Renal cortex interstitium (tissue), 11 donors: ENCODE data around the gene TAPBP. TPM values are rescaled to one million over a fixed set of nuclear protein-coding genes. Genes with fewer than 3 reads are reported as not detected.

Experiments
- DNase-seq, 11 donors: peaks; one replicate each; pipeline ENCODE4 v3.0.0-alpha.2; 2013; ENCODE audit warnings: low read depth in 9 of 11, low spot score in 4 of 11; ENCODE audit errors: extremely low read depth in 1 of 11
- polyA plus RNA-seq, 3 donors: library from polyadenylated mRNA; unstranded; fragments of 120-200 nt; gene quantifications; one replicate each; pipeline ENCODE4 v1.2.1, GENCODE V29; 2013; ENCODE audit not compliant: insufficient read length in 3 of 3

Gene TAPBP
- polyA plus RNA-seq, 3 donors: 33.7 to 47.7 (median 34.5) TPM

DNA sequence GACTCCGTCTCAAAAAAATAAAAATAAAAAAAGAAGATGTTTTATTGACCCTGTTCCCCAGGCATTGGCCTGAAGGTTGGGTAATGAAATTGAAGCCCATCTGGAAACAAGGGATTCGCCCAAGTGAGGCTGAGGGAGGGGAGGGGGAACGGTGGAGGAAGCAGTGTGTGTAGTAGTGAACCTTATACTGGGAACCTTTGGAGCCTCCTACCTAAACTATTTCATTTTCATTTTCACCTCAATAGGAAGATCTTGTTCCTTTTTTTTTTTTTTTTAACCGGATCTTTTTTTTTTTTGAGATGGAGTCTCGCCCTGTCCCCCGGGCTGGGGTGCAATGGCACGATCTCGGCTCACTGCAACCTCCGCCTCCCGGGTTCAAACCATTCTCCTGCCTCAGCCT lies 16.9 kb upstream of the TAPBP start:
- no peak for DNase-seq

- no peak for DNase-seq
These were observed 15.2 kb upstream of the TAPBP start for GRCh38 chr6:33329058-33329457.

GRCh38 chr6:33324125-33324524 lies 10.2 kb upstream of the TAPBP start:
- no peak for DNase-seq

DNA sequence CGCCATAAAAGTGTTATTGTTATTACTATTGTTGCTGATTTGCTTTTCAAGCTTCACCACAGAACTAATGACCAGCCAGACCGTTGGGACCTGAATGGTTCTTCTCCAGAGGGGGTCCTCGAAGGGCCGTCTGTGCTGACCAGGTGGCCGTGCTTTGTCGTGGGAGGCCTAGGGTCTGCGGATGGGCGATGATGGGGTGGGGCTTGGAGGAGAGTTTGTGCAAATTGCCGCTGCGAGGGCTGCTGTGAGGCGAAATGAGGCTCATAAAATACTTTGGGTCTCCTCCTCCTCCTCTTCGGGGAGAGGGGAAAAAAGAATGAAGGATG lies 9.7 kb upstream of the TAPBP start:
- peak in 1 of 11 donors; percentile 35 for DNase-seq

DNA sequence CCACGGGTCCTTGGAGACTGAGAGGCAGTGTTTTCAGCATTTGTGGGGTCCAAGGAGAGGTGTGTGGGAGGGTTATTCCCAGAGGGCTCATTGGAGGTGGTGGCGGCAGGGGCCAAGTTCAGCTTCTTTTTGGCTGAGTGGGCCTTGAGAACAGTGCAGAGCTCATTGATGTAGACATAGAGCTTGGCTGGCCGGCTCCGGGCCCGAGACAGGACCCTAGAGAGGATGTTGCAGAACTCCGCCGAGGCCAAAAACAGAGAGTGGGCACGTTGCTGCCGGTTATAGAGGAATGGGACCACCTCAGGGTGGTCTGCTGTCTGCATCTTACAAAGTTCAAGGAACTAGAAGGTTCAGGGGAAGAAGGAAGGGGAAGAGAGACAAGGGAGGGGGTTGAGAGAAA lies 7.3 kb upstream of the TAPBP start:
- DNase-seq: no peak

DNA sequence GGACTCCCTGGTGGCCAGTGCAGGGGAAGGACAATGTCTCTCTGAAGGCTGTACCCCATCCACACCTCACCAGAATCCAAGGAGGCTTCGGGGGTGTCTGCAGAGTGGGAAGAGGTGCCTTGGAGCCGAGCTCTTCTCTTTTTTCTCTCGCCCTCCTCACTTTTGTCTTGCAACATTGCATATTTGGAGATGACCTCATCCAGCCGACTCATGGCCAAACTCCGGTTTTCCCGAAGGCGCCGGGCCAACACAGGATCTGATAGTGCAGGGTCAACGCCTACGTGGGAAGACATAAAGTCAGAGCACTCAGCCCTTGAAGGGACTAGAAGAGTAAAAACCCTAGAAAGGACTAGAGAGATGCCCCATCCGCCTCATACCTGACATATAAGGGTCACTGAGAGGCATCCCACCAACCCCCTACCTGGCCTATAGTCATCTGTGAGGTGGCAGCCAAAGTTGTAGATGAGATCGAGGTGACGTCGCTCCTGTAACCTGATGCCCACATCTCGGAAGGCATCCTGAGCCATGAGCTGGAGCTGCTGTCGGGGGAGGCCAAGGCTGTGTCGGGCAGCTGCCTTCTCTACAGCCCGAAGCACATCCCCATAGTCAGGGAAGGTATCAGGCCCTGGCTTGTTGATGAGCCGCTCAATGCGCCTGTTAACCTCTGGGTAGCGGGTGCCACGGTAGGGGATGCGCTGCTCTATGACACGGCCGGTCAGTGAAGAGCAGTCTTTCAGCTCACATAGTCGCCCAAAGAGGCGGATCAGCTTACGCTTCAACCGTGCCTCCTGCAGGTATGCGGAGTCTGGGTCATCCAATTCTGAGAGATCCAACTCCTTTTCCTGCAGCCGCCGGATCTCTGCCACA lies 6.7 kb upstream of the TAPBP start:
- no peak for DNase-seq

DNA sequence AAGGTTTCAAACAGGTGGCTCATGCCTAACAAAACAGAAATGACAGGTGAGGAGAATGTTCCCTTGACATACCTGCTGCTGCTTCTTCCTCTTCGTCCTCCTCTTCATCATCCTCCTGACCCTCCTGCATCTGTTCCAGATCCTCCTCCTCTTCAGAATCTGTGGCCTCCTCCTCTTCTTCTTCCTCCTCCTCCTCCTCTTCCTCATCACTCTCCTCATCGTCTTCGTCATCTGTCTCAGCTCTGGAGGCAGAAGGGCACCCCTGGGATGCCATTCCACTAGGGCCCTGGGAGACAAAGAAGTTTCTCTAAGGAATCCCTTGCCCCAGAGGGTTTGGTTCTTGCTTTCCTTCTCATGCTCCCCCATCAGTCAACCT lies 6.0 kb upstream of the TAPBP start:
- no peak for DNase-seq

- no peak for DNase-seq
These were observed 4.7 kb upstream of the TAPBP start for GRCh38 chr6:33318426-33319073.

DNA sequence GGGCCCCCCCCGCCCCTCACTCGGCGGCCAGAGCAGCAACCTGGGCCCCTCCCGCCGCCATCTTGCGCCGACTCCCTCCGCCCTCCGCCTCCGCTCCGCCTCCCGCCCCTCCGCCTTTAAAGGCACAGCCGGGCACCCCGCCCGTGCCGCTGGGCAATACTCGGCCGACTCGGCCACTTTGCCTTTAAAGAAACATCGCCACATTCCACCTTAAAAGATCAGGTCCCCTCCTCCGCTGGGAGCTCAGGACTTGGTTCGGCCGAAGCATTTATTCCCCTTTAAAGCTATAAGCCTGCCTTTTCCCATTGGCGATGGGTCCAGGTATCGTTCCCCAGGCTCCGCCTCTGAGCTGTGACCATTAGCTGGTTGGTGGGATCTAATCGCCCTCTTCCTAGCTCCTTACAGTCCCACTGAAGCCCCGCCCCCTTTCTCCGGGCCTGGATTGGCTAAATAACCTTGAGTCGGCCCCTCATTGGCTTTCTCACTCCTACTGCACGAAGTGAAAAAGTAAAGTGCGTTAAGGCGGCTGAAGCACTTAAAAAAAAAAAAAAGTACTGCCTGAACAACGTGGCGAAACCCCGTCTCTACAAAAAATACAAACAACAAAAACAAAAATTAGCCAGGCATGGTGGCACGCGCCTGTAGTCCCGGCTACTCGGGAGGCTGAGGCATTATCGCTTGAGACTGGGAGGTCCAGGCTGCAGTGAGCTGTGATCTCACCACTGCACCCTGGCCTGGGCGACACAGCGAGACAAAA lies 4.0 kb upstream of the TAPBP start, which contains the start of gene ZBTB22:
Gene ZBTB22, minus strand, starts transcription at position 76 of the 757 bp plus-strand sequence. CDS start 828 bp downstream, outside the sequence.
- DNase-seq: peak; percentile 96 to 100 (median 99)

DNA sequence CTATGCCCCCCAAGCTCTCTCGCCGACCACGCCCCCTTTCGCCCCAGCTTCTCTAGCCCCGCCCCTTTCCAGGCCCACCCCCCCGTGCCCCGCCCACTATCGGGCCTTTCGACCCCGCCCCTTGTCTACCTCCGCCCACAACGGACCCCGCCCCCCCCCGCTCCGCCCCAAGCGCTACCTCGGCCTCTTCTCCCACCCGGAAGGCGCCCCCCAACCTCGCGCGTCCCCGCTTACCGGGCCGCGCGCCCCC lies 3.5 kb upstream of the TAPBP start:
- peak in 1 of 11 donors; percentile 16 for DNase-seq

- no peak for DNase-seq
These were observed 2.9 kb upstream of the TAPBP start for GRCh38 chr6:33316603-33317418.

DNA sequence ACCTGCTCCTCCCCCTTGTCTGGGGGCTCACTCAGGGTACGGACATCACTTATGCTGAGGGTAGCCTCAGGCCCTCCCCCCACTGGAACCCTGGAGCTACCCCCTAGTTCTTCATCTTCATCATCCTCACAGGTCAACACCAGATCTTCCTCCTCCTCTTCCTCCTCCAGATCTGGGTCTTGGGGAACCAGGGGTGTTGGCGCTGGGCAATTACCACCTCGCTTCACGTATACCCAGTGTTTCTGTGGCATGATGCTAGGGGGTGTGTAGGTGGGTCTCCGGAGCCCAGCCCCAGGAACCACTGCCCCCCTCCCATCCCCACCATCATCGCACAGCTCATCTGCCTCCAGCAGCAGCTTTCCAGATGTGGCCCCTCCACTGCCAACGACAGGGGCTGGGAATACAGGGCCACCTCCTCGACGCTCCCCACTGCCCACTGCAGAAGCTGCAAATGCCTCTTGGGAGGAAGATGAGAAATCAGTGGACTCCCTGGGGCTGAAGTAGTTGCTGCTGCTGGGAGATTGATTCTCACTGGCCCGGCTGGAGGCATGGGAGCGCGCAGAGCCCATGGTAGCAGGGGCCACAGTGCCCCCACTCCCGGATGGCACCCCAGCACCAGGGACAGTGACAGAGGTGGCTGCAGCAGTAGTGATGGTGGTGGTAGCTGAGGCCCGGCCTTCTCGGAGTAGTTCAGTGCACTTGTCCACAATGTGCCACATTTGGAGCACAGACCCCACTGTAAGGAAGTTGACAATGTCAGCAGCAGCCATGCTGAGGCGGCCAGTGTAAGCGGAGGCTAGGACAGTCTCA lies 2.1 kb upstream of the TAPBP start:
- no peak for DNase-seq

DNA sequence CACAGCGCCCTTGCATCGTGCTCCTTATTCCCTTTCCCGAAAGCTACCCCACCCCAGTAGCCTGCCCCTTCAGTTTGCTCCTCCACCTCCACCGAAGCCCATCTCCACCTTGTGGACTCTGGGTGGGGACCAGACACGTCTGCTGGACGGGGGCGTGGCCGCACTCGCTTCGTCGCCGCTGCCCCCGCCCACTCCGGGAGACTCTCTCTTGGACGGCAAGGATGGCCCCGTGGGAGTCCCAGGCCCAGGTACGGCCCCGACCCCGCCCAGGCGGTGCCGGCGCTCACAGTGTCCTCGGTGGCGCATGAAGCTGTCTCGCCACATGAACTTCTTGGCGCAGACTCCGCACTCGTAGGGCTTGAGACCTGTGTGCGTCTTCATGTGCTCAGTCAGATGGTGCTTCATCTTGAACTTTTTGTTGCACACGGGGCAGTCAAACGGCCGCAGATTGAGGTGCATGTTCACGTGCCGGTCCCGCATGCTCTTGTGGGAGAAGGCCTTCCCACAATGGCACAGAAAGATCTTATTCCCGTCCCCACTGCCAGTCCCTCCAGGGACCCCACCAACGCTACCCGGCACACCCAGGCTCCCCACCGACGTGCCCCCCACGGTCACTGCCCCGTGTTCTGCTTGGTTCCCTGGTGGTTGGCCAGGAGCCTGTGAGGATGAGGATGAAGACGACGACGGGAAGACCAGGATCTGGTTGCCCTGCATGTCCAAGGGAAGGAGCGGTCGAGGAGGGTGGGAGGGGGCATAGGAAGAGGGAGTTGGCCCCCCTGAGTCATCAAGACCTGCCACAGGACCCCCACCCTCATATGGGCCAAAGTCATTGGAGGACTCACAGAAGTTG lies 1.3 kb upstream of the TAPBP start:
- DNase-seq: no peak

DNA sequence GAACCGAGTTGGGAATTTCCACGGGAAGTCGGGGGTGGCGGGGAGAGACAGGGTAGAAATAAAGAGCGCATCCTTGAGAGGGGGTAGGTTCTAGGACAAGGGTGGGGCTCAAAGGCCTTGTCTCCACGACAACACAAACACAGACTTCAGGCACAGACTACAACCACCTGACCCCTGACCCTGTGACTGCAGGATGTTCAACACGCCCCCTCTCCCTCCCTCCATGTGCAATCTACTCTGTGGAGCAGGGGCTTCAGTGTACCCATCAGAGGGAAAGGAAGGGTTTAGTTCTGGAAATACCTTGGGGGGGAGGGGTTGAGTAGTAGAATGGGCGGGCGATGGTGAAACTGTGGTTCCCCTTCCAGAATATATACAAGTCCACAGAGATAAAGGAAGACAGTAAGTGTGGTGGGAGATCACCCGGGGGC lies 651 bp upstream of the TAPBP start:
- DNase-seq: peak in 3 of 11 donors; percentile 60 to 73 (median 69)

DNA sequence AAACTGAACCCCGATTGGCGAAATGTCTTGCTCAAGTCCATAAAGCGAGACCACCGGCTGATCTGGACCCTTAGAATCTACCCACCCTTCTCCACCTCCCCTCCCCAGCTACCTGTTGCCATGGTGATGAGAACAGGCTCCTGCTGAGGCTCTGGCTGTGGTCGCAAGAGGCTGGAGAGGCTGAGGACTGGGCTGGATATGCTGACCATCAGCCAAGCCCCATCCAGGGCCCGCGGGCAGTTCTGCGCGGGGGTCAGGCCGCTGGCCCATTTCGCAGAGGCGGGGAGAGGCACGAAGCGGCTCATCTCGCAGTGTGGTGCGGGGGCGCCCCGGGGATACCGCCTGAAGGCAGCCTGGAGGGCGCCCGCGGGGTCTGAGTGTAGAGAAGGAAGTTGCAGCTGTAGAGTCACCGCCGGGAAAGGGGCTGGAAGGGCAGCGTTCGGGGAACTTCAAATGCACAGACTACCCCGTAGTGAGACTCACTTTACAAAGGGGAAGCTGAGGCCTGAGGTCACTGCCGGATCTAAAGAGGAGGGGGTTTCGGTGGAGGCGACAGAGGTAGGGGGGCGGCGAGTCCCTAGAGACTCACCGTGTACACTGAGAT lies 671 bp downstream of the TAPBP start:
- DNase-seq: peak in 1 of 11 donors; percentile 18

DNA sequence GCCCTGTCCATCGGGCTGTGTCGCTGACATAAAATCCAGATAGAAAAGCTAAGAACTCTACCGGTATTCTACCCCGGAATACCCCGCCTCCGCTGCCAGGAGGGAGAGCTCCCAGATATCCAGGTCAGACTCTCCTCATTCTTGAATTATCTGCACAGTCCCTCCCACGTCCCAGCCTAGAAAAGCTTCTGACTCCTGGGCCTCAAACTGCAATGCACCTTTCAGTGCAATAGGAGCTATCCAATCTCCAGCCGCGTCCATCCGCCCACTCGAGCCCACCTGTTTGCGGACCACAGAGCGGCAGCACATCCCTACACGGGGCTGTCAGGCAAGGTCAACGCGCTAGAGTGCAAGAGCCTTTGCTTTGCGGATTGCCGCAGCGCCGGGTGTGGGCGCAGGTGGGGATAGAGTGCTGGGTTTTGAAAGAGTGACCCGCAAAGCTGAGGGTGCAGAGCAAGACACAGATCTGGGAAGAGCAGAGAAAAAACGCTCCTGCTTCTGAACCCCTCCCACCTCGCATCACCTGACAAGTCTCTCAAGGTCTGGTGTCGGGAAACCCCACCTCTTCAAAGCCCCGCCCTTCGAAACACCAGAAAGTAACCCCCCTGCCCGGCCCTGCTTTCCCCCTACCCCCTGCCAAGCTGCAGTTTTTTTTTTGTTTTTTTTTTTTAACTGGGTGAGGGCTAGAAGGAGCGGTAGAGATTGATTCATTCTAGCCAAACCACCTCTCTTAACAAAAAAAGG lies 1.3 kb downstream of the TAPBP start:
- peak in 1 of 11 donors; percentile 59 for DNase-seq

- DNase-seq: no peak
These were observed 7.5 kb downstream of the TAPBP start for GRCh38 chr6:33306356-33306755.
